Activated naive CD8-positive, alpha-beta T cell treated with anti-CD3 and anti-CD28 coated beads, Interleukin-2, amount 50 U/mL, for 16 hours (primary cell): ENCODE results near the gene IGF2BP1.
"Not testable (repeated sequence)": the region's sequence is repeated elsewhere in the genome, so short reads cannot be mapped to it uniquely, and the experiment has no call there.

Experiments used
- DNase-seq: peaks from one replicate; pipeline ENCODE4 v3.0.0-alpha.2; 2020; ENCODE audit warnings: low read depth, low spot score

The IGF2BP1 gene

DNA sequence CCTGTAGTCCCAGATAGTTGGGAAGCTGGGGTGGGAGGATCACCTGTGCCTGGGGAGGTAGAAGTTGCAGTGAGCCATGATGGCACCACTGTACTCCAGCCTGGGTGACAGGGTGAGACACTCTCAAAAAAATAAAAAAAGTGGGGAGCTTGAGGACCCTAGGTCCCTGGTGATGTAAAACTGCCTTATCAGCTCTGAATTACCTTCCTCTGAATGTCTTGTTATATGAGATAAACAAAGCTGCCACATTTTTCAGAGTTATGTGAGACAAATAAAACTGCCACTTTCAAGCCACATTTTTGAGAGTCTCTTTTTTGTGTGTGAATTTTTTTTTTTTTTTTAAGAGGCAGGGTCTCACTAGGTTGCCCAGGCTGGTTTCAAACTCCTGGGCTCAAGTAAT, 103.4 kb downstream of the IGF2BP1 start:
- no peak for DNase-seq

DNA sequence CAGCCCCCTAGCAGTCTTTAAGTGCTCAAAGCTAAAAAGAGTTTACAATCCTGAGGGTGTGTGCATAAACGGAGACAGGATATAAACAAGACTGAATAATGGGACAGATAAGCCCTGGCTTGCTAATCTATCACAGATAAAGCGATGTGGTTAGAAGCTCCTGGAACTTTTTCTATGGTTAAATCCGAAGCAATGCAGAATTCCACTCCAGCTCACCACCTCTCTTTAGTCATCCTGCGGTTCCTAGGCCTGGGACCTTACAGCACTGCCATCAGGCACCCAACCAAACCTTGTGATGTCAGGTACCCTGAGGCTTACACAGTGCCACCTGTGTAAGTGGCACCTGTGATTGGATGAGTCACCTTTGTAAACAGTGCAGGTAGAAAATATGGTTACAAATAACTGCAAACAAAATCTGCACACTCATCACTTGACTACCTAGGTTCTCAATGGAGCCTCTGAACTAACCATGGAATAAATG, 103.9 kb downstream of the IGF2BP1 start:
- no peak for DNase-seq

DNA sequence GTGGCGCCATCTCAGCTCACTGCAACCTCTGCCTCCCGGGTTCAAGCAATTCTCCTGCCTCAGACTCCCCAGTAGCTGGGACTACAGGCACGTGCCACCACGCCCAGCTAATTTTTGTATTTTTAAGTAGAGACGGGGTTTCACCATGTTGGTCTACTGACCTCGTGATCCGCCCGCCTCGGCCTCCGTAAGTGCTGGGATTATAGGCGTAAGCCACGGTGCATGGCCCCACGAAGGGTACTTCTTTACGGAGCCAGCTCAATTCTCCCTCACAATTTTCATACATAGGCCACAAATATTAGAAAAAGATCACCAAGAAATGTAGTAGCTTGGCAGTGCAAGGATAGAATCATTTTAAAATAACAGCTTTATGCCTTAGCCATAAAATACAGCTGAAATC, 106.2 kb downstream of the IGF2BP1 start:
- not testable (repeated sequence) for DNase-seq

DNA sequence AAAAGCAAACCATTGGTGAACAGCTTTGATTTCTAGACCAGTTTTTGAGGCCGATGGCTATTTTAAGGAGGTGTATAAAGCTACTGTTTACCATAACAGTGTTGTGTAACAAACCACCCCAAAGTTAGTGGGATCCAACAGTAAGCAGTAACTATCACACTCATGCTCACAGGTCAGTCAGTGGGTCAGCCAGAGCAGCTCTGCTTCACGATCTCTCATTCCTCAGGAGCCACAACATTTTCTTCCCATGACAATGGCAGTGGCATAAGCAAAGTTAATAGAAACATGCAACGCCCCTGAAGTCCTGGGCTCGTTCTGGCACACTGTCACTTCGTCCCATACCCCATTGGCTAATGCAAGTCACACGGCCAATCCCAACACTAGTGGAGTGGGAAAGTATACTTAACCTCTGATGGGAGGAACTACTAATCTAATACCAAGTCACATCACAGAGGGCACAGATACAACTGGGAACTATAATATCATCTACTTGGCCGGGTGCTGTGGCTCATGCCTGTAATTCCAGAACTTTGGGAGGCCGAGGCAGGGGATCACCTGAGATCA, 107.4 kb downstream of the IGF2BP1 start:
- no peak for DNase-seq
